Measurements from ENCODE around the gene FMNL2. TPM values are rescaled to one million over a fixed set of nuclear protein-coding genes. Genes with fewer than 3 reads are reported as not detected.

FMNL2 gene
- total RNA-seq, 1 donor from 2014 or later = 12.0 TPM

DNA sequence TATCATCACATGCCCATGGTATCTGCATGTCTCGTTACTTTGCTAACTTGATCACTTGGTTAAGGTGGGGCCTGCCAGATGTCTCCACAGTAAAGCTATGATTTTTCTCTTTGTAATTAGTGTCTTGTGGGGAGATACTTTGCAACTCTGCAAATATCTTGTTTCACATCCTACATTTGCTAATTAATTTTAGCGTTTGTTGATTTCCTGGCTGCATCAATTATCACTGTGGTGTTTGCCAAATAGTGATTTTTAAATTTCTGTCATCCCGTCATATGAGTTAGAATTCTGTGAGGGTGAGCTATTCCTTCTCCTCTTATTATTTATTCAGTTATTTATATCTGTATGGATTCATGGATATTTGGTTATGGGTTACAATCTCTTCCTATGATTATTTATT lies 161.4 kb downstream of the FMNL2 start:
- Histone ChIP-seq H3K4me1 (peaks cover 7 to 35% of the 10 kb centered on the region in 2 donors), H3K36me3 (no peaks in the 10 kb centered on the region), H3K9me3 (no peaks in the 10 kb centered on the region), H3K27ac (no peak overlapping the region), H3K4me3 (no peak overlapping the region), H3K27me3 (no peaks in the 10 kb centered on the region)
- TF ChIP-seq, protein P1, sequence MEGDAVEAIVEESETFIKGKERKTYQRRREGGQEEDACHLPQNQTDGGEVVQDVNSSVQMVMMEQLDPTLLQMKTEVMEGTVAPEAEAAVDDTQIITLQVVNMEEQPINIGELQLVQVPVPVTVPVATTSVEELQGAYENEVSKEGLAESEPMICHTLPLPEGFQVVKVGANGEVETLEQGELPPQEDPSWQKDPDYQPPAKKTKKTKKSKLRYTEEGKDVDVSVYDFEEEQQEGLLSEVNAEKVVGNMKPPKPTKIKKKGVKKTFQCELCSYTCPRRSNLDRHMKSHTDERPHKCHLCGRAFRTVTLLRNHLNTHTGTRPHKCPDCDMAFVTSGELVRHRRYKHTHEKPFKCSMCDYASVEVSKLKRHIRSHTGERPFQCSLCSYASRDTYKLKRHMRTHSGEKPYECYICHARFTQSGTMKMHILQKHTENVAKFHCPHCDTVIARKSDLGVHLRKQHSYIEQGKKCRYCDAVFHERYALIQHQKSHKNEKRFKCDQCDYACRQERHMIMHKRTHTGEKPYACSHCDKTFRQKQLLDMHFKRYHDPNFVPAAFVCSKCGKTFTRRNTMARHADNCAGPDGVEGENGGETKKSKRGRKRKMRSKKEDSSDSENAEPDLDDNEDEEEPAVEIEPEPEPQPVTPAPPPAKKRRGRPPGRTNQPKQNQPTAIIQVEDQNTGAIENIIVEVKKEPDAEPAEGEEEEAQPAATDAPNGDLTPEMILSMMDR (IDR thresholded peaks at IDR 0.05) = no peak
- no peak for DNase-seq (ENCODE audit: low spot score in 2 of 2)
- intact Hi-C loops (cut with DNase I) = no loop called here

- no peaks in the 10 kb centered on the region for H3K9me3 ChIP-seq
- peaks cover 7 to 28% of the 10 kb centered on the region in 2 donors for H3K4me1 ChIP-seq
- TF ChIP-seq, protein P1 (IDR thresholded peaks at IDR 0.05) = no peak
- DNase-seq (ENCODE audit: low spot score in 2 of 2) = no peak
- peak overlapping the region in 1 of 2 donors; percentile 23 for H3K27ac ChIP-seq
- H3K4me3 ChIP-seq = no peak overlapping the region
- H3K27me3 ChIP-seq = no peaks in the 10 kb centered on the region
- intact Hi-C loops (cut with DNase I) = no loop called here
- H3K36me3 ChIP-seq = no peaks in the 10 kb centered on the region
Observed at GRCh38 chr2:152497481-152498052, 162.6 kb downstream of the FMNL2 start.

DNA sequence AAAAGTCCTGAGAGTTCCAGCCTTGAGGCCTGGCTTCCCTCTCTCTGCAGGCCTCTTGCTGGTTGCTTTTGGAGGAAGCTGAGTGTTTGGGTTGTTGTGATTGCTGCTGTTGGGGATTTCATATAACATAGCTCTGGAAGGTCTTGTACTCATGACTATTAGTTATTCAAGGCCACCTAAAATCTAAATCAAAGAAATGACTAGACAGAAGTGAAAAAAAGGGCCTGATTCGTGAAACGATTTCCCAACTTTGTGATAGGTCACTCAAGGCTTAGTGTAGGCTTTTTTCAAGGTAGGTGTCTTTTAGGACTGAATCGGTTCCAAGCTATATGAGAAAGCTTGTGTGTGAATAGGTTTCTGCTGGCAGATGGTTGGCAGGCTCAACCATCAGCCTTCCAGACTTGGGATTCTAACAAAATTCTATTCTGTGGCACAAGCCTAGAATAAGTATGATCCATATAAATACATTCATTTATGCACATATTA lies 164.4 kb downstream of the FMNL2 start:
- TF ChIP-seq, protein P1 (IDR thresholded peaks at IDR 0.05) = no peak
- intact Hi-C loops (cut with DNase I) = no loop called here
- Histone ChIP-seq H3K4me3 (no peak overlapping the region), H3K4me1 (peaks cover 7 to 25% of the 10 kb centered on the region in 2 donors), H3K27me3 (no peaks in the 10 kb centered on the region), H3K9me3 (no peaks in the 10 kb centered on the region), H3K27ac (peak overlapping the region; percentile 63 to 70), H3K36me3 (no peaks in the 10 kb centered on the region)
- no peak for DNase-seq (ENCODE audit: low spot score in 2 of 2)

GRCh38 chr2:152499896-152500735 lies 165.1 kb downstream of the FMNL2 start:
- no peaks in the 10 kb centered on the region for H3K27me3 ChIP-seq
- peak overlapping the region; percentile 63 to 70 for H3K27ac ChIP-seq
- intact Hi-C loops (cut with DNase I) = no loop called here
- TF ChIP-seq, protein P1 (IDR thresholded peaks at IDR 0.05) = no peak
- no peaks in the 10 kb centered on the region for H3K9me3 ChIP-seq
- peaks cover 7 to 27% of the 10 kb centered on the region in 2 donors for H3K4me1 ChIP-seq
- H3K4me3 ChIP-seq = peak overlapping the region in 1 of 2 donors; percentile 34
- no peaks in the 10 kb centered on the region for H3K36me3 ChIP-seq
- no peak for DNase-seq (ENCODE audit: low spot score in 2 of 2)

DNA sequence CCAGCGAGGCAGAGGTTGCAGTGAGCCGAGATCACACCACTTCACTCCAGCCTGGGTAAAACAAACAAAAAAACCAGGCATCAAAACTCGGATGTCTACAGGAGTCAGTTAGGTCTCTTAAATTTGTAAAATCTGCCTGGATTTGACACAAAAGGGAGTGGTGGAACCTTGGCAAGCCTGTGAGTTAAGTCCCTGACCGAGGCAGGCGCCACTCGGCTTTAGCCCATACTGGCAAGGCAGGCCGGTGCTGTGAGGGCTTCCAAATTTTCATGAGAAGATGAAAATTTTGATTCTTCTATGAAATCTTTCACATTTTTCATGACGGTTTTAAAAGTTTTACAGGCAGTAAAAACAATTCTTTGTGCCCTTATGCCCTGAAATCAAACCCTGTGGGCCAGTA lies 165.8 kb downstream of the FMNL2 start:
- peak in 1 of 2 donors; percentile 75 for DNase-seq (ENCODE audit: low spot score in 2 of 2)
- intact Hi-C loops (cut with DNase I) = no loop called here
- Histone ChIP-seq H3K27ac (peak overlapping the region; percentile 63 to 70), H3K9me3 (no peaks in the 10 kb centered on the region), H3K4me3 (peak overlapping the region in 1 of 2 donors; percentile 16), H3K27me3 (no peaks in the 10 kb centered on the region), H3K36me3 (no peaks in the 10 kb centered on the region), H3K4me1 (peaks cover 7 to 28% of the 10 kb centered on the region in 2 donors)
- TF ChIP-seq, protein P1 (IDR thresholded peaks at IDR 0.05) = no peak
